Kidney (tissue), 14 donors: ENCODE results near the gene NRG2. TPM values are rescaled to one million over a fixed set of nuclear protein-coding genes. Genes with fewer than 3 reads are reported as not detected.

Source experiments
- DNase-seq, 5 donors: peaks; one replicate each; pipeline ENCODE4 v3.0.0-alpha.2; 2013 to 2020
- FAIRE-seq: peaks from 2 replicates; lab custom pipeline; 2012; peaks lifted over from hg19 to GRCh38; lab: Jason Lieb, UNC
- H3K27ac ChIP-seq, 2 donors: one replicate each; pipeline ENCODE4 v1.7.0; 2013; ENCODE audit warnings: low read depth in 2 of 2, low read length in 2 of 2, inconsistent platforms in 1 of 2
- H3K27me3 ChIP-seq: one replicate; pipeline ENCODE4 v1.7.1; 2013; ENCODE audit warnings: low read length, inconsistent platforms; ENCODE audit not compliant: control insufficient read depth, insufficient read depth
- H3K36me3 ChIP-seq, 3 donors: one replicate each; pipeline versions ENCODE4 v1.7.0 to v1.7.1; 2013; ENCODE audit warnings: low read length in 3 of 3, control low read depth in 1 of 3, inconsistent platforms in 1 of 3; ENCODE audit not compliant: insufficient read depth in 3 of 3, control insufficient read depth in 2 of 3
- H3K4me1 ChIP-seq, 3 donors: one replicate each; pipeline versions ENCODE4 v1.7.0 to v1.7.1; 2013; ENCODE audit warnings: low read length in 3 of 3, inconsistent platforms in 1 of 3, low read depth in 1 of 3; ENCODE audit not compliant: control insufficient read depth in 2 of 3, insufficient read depth in 2 of 3
- H3K4me3 ChIP-seq, 3 donors: one replicate each; pipeline versions ENCODE4 v1.7.0 to v1.8.1; 2013; ENCODE audit warnings: low read length in 3 of 3, control low read depth in 1 of 3, inconsistent platforms in 1 of 3
- H3K9ac ChIP-seq, 3 donors: one replicate each; pipeline versions ENCODE4 v1.7.0 to v1.7.1; 2013; ENCODE audit warnings: low read length in 3 of 3, control low read depth in 1 of 3, inconsistent platforms in 1 of 3
- H3K9me3 ChIP-seq, 3 donors: one replicate each; pipeline versions ENCODE4 v1.7.0 to v1.7.1; 2013; ENCODE audit warnings: low read length in 3 of 3, control low read depth in 1 of 3, inconsistent platforms in 1 of 3; ENCODE audit not compliant: control insufficient read depth in 2 of 3, insufficient read depth in 1 of 3
- CTCF ChIP-seq: IDR thresholded peaks from 3 replicates; pipeline ENCODE4 v1.5.1; 2012; ENCODE audit warnings: mild to moderate bottlenecking, moderate library complexity, borderline replicate concordance; ENCODE audit not compliant: insufficient read depth; ENCODE audit errors: extremely low read depth
- intact Hi-C: fragments of 100-400 bp; cut with DNase I; formaldehyde crosslinking; loops from one replicate; pipeline ENCODE4 v1.11.1; 2022
- polyA plus RNA-seq: library from polyadenylated mRNA; stranded (reverse); fragments of 350-450 nt; fragmentation: Illumina TruSeq; extraction: RNeasy Lipid Tissue Mini Kit (QIAGEN cat#74804); gene quantifications from one replicate; pipeline ENCODE4 v1.2.3, GENCODE V29; 2014; ENCODE audit warnings: low read depth, low replicate concordance; ENCODE audit not compliant: insufficient read depth
- total RNA-seq: library from RNA; stranded (reverse); fragmentation: NEBNext Ultra II Directional; extraction: Animal tissue kit (Norgen Biotek cat#: 25700); gene quantifications from one replicate; pipeline ENCODE4 v1.2.1, GENCODE V29; 2021
- donor health status: control.
- donor health status: control.
- donor health status: control.
- donor health status: control.
- donor health status: control.
- donor health status: DM: yes; HTN: yes; CAD: no.
- donor health status: Normal renal cell carcinoma (clear cell type).

The NRG2 gene
- total and polyA plus RNA-seq, 2 donors from 2014 or later: 1.9 to 4.6 TPM

GRCh38 chr5:140035881-140036280, 7.2 kb downstream of the NRG2 start:
- no peak for TF ChIP-seq CTCF
- no peak overlapping the region for H3K9ac ChIP-seq

DNA sequence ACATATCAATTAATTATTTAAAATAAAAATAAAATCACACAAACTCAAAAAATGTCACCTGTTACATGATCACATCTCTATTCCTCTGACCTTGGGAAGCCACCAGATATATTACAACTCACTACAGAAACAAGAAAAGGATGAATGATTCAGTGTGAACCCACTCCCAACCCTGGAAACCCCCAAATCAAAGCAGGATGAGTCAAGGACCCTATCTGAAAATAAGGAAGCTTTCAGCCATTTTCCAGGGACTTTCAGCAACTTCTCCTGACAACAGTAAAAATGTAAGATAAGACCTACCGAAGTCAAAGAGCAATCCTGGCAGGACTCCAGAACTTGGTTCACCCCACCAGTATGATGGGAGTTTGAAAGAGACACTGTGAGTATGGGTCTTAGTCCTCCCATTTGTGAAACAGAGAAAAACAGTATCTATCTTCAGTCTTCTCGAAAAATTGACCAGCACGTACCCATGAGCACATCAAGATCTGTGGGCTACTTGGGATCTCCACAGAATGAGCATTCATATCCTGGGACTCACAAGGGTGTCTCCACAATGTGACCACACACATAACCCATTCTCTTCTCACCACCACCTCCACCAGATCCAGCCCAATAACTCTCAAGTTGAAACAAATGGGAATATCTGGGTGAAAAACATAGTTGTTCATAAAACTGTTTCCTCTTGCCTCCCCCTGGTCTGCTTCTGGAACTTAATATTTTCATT, 9.9 kb downstream of the NRG2 start:
- FAIRE-seq: no peak

More at GRCh38 chr5:140035881-140036280, 7.2 kb downstream of the NRG2 start:
- peaks cover 0 to 12% (median 2%) of the 10 kb centered on the region in 3 donors for H3K4me1 ChIP-seq
- peaks cover 4% of the 10 kb centered on the region for H3K27me3 ChIP-seq
- intact Hi-C loops: no loop called here
- DNase-seq: no peak
- no peak overlapping the region for H3K27ac ChIP-seq
- no peak overlapping the region for H3K4me3 ChIP-seq
- FAIRE-seq: no peak
- no peaks in the 10 kb centered on the region for H3K36me3 ChIP-seq
- no peaks in the 10 kb centered on the region for H3K9me3 ChIP-seq

DNA sequence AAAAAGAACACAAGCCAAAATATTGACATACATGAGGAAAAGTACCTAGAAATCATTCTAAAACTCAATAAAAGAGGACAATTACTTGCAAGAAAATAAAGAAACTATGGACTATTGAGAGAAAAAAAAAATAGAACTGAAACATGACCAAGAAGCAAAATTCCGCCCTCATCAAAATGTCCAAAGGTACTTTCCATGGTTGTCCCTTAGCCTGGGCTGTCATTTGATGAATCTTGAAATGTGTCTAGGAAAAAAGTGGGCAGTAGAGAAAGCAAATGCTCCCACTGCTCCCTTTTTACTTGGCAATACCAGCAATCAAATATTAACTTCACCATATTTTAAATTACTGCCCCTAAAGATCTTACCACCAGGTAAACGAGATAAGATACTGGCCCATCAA, 10.8 kb downstream of the NRG2 start:
- H3K9me3 ChIP-seq: no peaks in the 10 kb centered on the region
- H3K9ac ChIP-seq: no peak overlapping the region
- no peak for DNase-seq
- no peaks in the 10 kb centered on the region for H3K36me3 ChIP-seq
- no peak overlapping the region for H3K4me3 ChIP-seq
- intact Hi-C loops: no loop called here
- no peak overlapping the region for H3K27ac ChIP-seq
- no peak for TF ChIP-seq CTCF
- H3K27me3 ChIP-seq: no peaks in the 10 kb centered on the region
- H3K4me1 ChIP-seq: no peaks in the 10 kb centered on the region
- no peak for FAIRE-seq

More for the DNA sequence above, 9.9 kb downstream of the NRG2 start:
- H3K36me3 ChIP-seq: no peaks in the 10 kb centered on the region
- H3K4me3 ChIP-seq: no peak overlapping the region
- no peak overlapping the region for H3K9ac ChIP-seq
- no peak for DNase-seq
- H3K4me1 ChIP-seq: peaks cover 0 to 1% (median under 1%) of the 10 kb centered on the region in 3 donors
- intact Hi-C loops: no loop called here
- no peaks in the 10 kb centered on the region for H3K9me3 ChIP-seq
- H3K27ac ChIP-seq: no peak overlapping the region
- no peaks in the 10 kb centered on the region for H3K27me3 ChIP-seq
- no peak for TF ChIP-seq CTCF
